Measurements from ENCODE around the gene CCDC150.

CCDC150 gene

GRCh38 chr2:196638765-196639164 is 750 bp upstream of the CCDC150 start:
- no peak for FAIRE-seq
- no peak for DNase-seq (ENCODE audit: insufficient read length)
- no peak for TF ChIP-seq TAF1 (IDR thresholded peaks at IDR 0.05; ENCODE audit: borderline replicate concordance, low read depth, low read length)
- TF ChIP-seq POLR2A (IDR thresholded peaks at IDR 0.05; ENCODE audit: low read depth, low read length), result no peak
- no peak for TF ChIP-seq POLR2AphosphoS5 (IDR thresholded peaks at IDR 0.05; ENCODE audit: low read depth, low read length)

- TF ChIP-seq POLR2AphosphoS5 (IDR thresholded peaks at IDR 0.05; ENCODE audit: low read depth, low read length), result no peak
- TF ChIP-seq POLR2A (IDR thresholded peaks at IDR 0.05; ENCODE audit: low read depth, low read length), result no peak
- TF ChIP-seq TAF1 (IDR thresholded peaks at IDR 0.05; ENCODE audit: borderline replicate concordance, low read depth, low read length), result no peak
- no peak for FAIRE-seq
- no peak for DNase-seq (ENCODE audit: insufficient read length)
Measured at GRCh38 chr2:196640031-196640548, 575 bp downstream of the CCDC150 start.

GRCh38 chr2:196649202-196649601 is 9.7 kb downstream of the CCDC150 start:
- TF ChIP-seq TAF1 (IDR thresholded peaks at IDR 0.05; ENCODE audit: borderline replicate concordance, low read depth, low read length) (no peak), POLR2A (IDR thresholded peaks at IDR 0.05; ENCODE audit: low read depth, low read length) (no peak), POLR2AphosphoS5 (IDR thresholded peaks at IDR 0.05; ENCODE audit: low read depth, low read length) (no peak)

GRCh38 chr2:196651387-196652094 is 12.0 kb downstream of the CCDC150 start:
- no peak for TF ChIP-seq TAF1 (IDR thresholded peaks at IDR 0.05; ENCODE audit: borderline replicate concordance, low read depth, low read length)
- no peak for TF ChIP-seq POLR2A (IDR thresholded peaks at IDR 0.05; ENCODE audit: low read depth, low read length)
- no peak for TF ChIP-seq POLR2AphosphoS5 (IDR thresholded peaks at IDR 0.05; ENCODE audit: low read depth, low read length)
- DNase-seq (ENCODE audit: insufficient read length), result no peak

More at GRCh38 chr2:196649202-196649601, 9.7 kb downstream of the CCDC150 start:
- DNase-seq (ENCODE audit: insufficient read length), result no peak
- no peak for FAIRE-seq

GRCh38 chr2:196652869-196653268 is 13.4 kb downstream of the CCDC150 start:
- TF ChIP-seq TAF1 (IDR thresholded peaks at IDR 0.05; ENCODE audit: borderline replicate concordance, low read depth, low read length), result no peak
- no peak for TF ChIP-seq POLR2A (IDR thresholded peaks at IDR 0.05; ENCODE audit: low read depth, low read length)
- TF ChIP-seq POLR2AphosphoS5 (IDR thresholded peaks at IDR 0.05; ENCODE audit: low read depth, low read length), result no peak
- DNase-seq (ENCODE audit: insufficient read length) (no peak), FAIRE-seq (no peak)

More at GRCh38 chr2:196651387-196652094, 12.0 kb downstream of the CCDC150 start:
- no peak for FAIRE-seq

- DNase-seq (ENCODE audit: insufficient read length) (no peak), FAIRE-seq (no peak)
- TF ChIP-seq TAF1 (IDR thresholded peaks at IDR 0.05; ENCODE audit: borderline replicate concordance, low read depth, low read length), result no peak
- TF ChIP-seq POLR2A (IDR thresholded peaks at IDR 0.05; ENCODE audit: low read depth, low read length), result no peak
- no peak for TF ChIP-seq POLR2AphosphoS5 (IDR thresholded peaks at IDR 0.05; ENCODE audit: low read depth, low read length)
Measured at GRCh38 chr2:196653843-196654242, 14.3 kb downstream of the CCDC150 start.

GRCh38 chr2:196655761-196656160 is 16.2 kb downstream of the CCDC150 start:
- FAIRE-seq (no peak), DNase-seq (ENCODE audit: insufficient read length) (no peak)
- TF ChIP-seq POLR2AphosphoS5 (IDR thresholded peaks at IDR 0.05; ENCODE audit: low read depth, low read length), result no peak
- no peak for TF ChIP-seq POLR2A (IDR thresholded peaks at IDR 0.05; ENCODE audit: low read depth, low read length)
- no peak for TF ChIP-seq TAF1 (IDR thresholded peaks at IDR 0.05; ENCODE audit: borderline replicate concordance, low read depth, low read length)

GRCh38 chr2:196657333-196657732 is 17.8 kb downstream of the CCDC150 start:
- no peak for TF ChIP-seq POLR2A (IDR thresholded peaks at IDR 0.05; ENCODE audit: low read depth, low read length)
- no peak for TF ChIP-seq POLR2AphosphoS5 (IDR thresholded peaks at IDR 0.05; ENCODE audit: low read depth, low read length)
- no peak for TF ChIP-seq TAF1 (IDR thresholded peaks at IDR 0.05; ENCODE audit: borderline replicate concordance, low read depth, low read length)

GRCh38 chr2:196659844-196660243 is 20.3 kb downstream of the CCDC150 start:
- FAIRE-seq (no peak), DNase-seq (ENCODE audit: insufficient read length) (no peak)
- TF ChIP-seq POLR2A (IDR thresholded peaks at IDR 0.05; ENCODE audit: low read depth, low read length), result no peak
- TF ChIP-seq POLR2AphosphoS5 (IDR thresholded peaks at IDR 0.05; ENCODE audit: low read depth, low read length), result no peak
- TF ChIP-seq TAF1 (IDR thresholded peaks at IDR 0.05; ENCODE audit: borderline replicate concordance, low read depth, low read length), result no peak

More at GRCh38 chr2:196657333-196657732, 17.8 kb downstream of the CCDC150 start:
- no peak for DNase-seq (ENCODE audit: insufficient read length)
- FAIRE-seq, result no peak

- no peak for FAIRE-seq
- TF ChIP-seq POLR2AphosphoS5 (IDR thresholded peaks at IDR 0.05; ENCODE audit: low read depth, low read length) (no peak), POLR2A (IDR thresholded peaks at IDR 0.05; ENCODE audit: low read depth, low read length) (no peak), TAF1 (IDR thresholded peaks at IDR 0.05; ENCODE audit: borderline replicate concordance, low read depth, low read length) (no peak)
- DNase-seq (ENCODE audit: insufficient read length), result no peak
Measured at GRCh38 chr2:196660244-196660643, 20.7 kb downstream of the CCDC150 start.

- DNase-seq (ENCODE audit: insufficient read length), result no peak
- TF ChIP-seq TAF1 (IDR thresholded peaks at IDR 0.05; ENCODE audit: borderline replicate concordance, low read depth, low read length), result no peak
- TF ChIP-seq POLR2A (IDR thresholded peaks at IDR 0.05; ENCODE audit: low read depth, low read length), result no peak
- TF ChIP-seq POLR2AphosphoS5 (IDR thresholded peaks at IDR 0.05; ENCODE audit: low read depth, low read length), result no peak
- no peak for FAIRE-seq
Measured at GRCh38 chr2:196670342-196670741, 30.8 kb downstream of the CCDC150 start.

GRCh38 chr2:196675963-196676362 is 36.4 kb downstream of the CCDC150 start:
- DNase-seq (ENCODE audit: insufficient read length) (no peak), FAIRE-seq (no peak)
- TF ChIP-seq POLR2A (IDR thresholded peaks at IDR 0.05; ENCODE audit: low read depth, low read length) (no peak), TAF1 (IDR thresholded peaks at IDR 0.05; ENCODE audit: borderline replicate concordance, low read depth, low read length) (no peak), POLR2AphosphoS5 (IDR thresholded peaks at IDR 0.05; ENCODE audit: low read depth, low read length) (no peak)

Data from GM12892 (cell line).